ENCODE measurements around the gene ARHGAP21.

DNA sequence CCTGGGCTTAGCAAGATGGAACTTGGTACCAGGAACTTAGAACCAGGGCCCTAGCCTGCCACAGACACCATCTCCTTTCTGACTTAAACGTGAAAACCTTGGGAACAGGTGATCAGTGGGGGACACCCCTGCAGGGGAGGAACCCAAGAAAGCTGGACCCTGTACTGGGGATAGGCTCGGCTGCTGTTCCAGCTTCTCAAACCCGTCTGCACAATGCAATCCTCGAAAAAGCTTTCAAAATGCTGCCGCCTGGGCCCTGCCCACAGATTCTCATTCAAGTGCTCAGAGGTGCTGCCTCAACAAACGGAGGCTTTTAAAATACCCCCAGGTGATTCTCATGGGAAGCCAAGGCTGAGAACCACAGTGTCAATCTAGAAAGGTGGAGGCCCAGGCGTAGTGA lies 169.7 kb downstream of the ARHGAP21 start:
- TF ChIP-seq EZH2phosphoT487 (IDR thresholded peaks at IDR 0.05; ENCODE audit: insufficient read depth, low read depth) (no peak), EZH2 (IDR thresholded peaks at IDR 0.05; ENCODE audit: insufficient read depth, poor library complexity, severe bottlenecking) (no peak)

Data from GM23248 (cell line).